Measurements from ENCODE around the gene SMCO2. TPM values are rescaled to one million over a fixed set of nuclear protein-coding genes. Genes with fewer than 3 reads are reported as not detected.
"Not testable (repeated sequence)": the region's sequence is repeated elsewhere in the genome, so short reads cannot be mapped to it uniquely, and the experiment has no call there.

Gene SMCO2
- total RNA-seq, 2 donors from 2014 or later = 0.41 TPM; not detected in 1

DNA sequence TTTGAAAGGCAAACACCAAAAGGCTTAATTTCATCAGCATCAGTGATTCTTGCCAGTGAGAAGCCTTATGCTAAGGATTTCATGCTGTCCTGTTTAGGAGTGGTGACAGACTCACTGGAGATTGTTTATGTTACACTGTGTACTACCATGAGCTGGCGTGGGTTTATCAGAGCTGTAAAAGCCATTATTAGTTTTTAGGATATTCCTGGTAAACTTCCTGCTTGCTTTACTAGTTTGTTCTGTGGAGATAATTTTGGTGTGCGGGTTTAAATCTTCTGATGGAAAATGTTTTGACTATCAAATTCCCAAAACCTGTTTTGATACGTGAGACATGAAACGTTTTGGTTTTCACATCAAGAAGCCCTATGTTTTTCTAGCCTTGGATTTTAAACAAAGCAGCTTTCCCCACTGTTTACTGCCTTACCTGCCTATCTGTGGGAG lies 92.7 kb downstream of the SMCO2 start:
- 4% methylated on average over 4 of the region's 4 CpGs for WGBS
- Histone ChIP-seq H3K4me1 (replicated peaks) (no peaks in the 10 kb centered on the region), H3K9me3 (no peaks in the 10 kb centered on the region), H3K27me3 (replicated peaks; ENCODE audit: insufficient read depth) (no peaks in the 10 kb centered on the region), H3K4me3 (no peak overlapping the region), H3K27ac (peak overlapping the region; percentile 36 to 48), H3K36me3 (no peaks in the 10 kb centered on the region)
- peak; percentile 51 for DNase-seq (ENCODE audit: low spot score)
- intact Hi-C loops (cut with DNase I) = no loop called here
- TF ChIP-seq, protein P1, sequence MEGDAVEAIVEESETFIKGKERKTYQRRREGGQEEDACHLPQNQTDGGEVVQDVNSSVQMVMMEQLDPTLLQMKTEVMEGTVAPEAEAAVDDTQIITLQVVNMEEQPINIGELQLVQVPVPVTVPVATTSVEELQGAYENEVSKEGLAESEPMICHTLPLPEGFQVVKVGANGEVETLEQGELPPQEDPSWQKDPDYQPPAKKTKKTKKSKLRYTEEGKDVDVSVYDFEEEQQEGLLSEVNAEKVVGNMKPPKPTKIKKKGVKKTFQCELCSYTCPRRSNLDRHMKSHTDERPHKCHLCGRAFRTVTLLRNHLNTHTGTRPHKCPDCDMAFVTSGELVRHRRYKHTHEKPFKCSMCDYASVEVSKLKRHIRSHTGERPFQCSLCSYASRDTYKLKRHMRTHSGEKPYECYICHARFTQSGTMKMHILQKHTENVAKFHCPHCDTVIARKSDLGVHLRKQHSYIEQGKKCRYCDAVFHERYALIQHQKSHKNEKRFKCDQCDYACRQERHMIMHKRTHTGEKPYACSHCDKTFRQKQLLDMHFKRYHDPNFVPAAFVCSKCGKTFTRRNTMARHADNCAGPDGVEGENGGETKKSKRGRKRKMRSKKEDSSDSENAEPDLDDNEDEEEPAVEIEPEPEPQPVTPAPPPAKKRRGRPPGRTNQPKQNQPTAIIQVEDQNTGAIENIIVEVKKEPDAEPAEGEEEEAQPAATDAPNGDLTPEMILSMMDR (IDR thresholded peaks at IDR 0.05) = no peak
- TF ChIP-seq POLR2AphosphoS5 (IDR thresholded peaks at IDR 0.05) (peak; percentile 82), POLR2A (IDR thresholded peaks at IDR 0.05) (no peak)

DNA sequence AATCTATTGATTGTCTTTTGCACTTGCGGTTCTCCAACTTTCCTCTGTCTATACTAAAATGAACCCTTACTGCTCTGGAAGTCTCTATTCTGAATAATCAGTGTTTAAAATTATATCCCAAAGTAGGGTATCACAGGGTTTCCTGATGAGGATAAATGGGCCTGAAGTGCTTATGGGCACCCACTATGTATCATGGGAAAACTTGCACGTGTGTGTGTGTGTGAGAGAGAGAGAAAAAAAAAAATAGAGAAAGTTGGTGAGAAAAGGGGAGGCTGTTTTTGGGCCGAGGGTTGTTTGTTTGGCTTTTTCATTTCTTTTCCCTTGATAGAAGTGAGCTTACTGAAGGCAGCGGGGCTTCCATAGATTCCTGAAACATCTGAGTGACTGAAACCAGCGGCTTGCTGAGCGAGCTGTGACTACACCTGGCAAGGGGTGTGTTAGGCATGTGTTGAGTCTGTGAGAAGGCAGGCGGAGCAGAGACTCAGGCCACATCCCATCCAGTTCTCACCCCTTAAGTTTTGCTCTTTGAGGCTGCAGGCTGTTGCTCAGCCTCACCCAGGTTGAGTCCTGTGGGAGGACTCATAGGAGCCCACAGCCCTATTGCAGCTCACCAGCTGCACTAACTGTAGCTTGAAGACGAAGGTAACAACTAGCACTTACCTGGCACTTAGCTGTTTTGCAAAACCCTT lies 94.6 kb downstream of the SMCO2 start:
- no peaks in the 10 kb centered on the region for H3K36me3 ChIP-seq
- H3K27me3 ChIP-seq (replicated peaks; ENCODE audit: insufficient read depth) = no peaks in the 10 kb centered on the region
- H3K27ac ChIP-seq = no peak overlapping the region
- H3K9me3 ChIP-seq = no peaks in the 10 kb centered on the region
- TF ChIP-seq POLR2A (IDR thresholded peaks at IDR 0.05) (no peak), POLR2AphosphoS5 (IDR thresholded peaks at IDR 0.05) (no peak)
- TF ChIP-seq, protein P1 (IDR thresholded peaks at IDR 0.05) = no peak
- DNase-seq (ENCODE audit: low spot score) = no peak
- H3K4me3 ChIP-seq = no peak overlapping the region
- H3K4me1 ChIP-seq (replicated peaks) = no peaks in the 10 kb centered on the region
- intact Hi-C loops (cut with DNase I) = loop anchor here (10.0 kb wide), 1 partner anchor 74 kb away; no protein-coding TSS in a partner anchor
- WGBS = 81% methylated on average over 8 of the region's 8 CpGs

DNA sequence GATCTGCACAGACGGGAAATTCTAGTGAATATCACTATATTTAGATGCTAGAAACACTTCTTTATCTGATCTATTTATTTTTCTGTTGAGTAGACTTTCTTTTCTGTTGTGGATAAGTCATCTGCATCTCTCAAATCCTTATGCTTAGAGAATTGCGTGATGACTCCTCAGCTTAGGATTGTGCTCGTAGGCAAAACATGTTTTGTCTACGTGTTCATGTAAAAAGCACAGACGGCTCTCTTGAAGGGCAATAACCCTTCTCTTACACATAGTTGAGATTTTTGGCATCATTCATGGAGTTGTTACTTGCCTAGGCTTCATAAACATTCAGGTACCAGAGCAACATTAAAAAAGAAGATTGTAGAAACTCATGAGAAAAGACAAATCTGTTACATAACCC lies 96.1 kb downstream of the SMCO2 start:
- Histone ChIP-seq H3K27ac (no peak overlapping the region), H3K4me1 (replicated peaks) (no peaks in the 10 kb centered on the region), H3K27me3 (replicated peaks; ENCODE audit: insufficient read depth) (no peaks in the 10 kb centered on the region), H3K9me3 (no peaks in the 10 kb centered on the region), H3K4me3 (no peak overlapping the region), H3K36me3 (no peaks in the 10 kb centered on the region)
- no peak for DNase-seq (ENCODE audit: low spot score)
- intact Hi-C loops (cut with DNase I) = loop anchor here (10.0 kb wide), 1 partner anchor 72 kb away; no protein-coding TSS in a partner anchor
- TF ChIP-seq, protein P1 (IDR thresholded peaks at IDR 0.05) = no peak
- TF ChIP-seq POLR2AphosphoS5 (IDR thresholded peaks at IDR 0.05) = peak; percentile 53
- no peak for TF ChIP-seq POLR2A (IDR thresholded peaks at IDR 0.05)
- 28% methylated on average over 5 of the region's 5 CpGs for whole genome bisulfite sequencing

DNA sequence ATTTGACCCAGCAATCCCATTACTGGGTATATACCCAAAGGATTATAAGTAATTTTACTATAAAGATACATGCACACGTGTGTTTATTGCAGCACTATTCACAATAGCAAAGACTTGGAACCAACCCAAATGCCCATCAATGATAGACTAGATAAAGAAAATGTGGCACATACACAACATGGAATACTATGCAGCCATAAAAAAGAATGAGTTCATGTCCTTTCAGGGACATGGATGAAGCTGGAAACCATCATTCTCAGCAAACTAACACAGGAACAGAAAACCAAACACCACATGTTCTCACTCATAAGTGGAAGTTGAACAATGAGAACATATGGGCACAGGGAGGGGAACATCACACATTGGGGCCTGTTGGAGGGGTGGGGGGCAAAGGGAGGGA lies 98.3 kb downstream of the SMCO2 start:
- intact Hi-C loops (cut with DNase I) = loop anchor here (10.0 kb wide), 1 partner anchor 70 kb away; no protein-coding TSS in a partner anchor
- not testable (repeated sequence) for H3K27ac ChIP-seq; DNase-seq (ENCODE audit: low spot score); H3K27me3 ChIP-seq (replicated peaks; ENCODE audit: insufficient read depth); H3K36me3 ChIP-seq; H3K4me3 ChIP-seq; H3K9me3 ChIP-seq; H3K4me1 ChIP-seq (replicated peaks)
- WGBS = 100% methylated on average over 1 of the region's 1 CpG

DNA sequence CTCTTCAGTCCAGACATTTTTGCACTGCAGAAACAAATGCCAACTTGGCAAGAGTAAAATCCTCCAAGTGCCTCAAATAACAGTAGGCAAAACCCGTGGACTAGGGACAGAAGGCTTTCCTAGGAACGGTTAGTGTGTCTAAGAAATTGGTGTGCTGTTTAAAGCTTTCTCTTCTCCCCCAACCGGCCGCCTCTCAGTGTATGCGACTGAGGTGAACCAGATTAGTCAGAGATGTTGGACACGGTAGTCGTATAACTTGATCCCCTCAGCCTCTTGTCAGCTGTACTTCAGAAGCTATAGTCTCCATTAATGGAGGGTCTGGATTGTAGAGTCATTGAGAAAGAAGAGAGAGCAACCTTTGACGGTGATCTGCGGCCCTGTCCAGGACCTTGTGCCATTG lies 99.1 kb downstream of the SMCO2 start:
- WGBS = 39% methylated on average over 9 of the region's 9 CpGs
- H3K4me1 ChIP-seq (replicated peaks) = no peaks in the 10 kb centered on the region

More for the DNA sequence above, 99.1 kb downstream of the SMCO2 start:
- no peak for DNase-seq (ENCODE audit: low spot score)
- TF ChIP-seq POLR2AphosphoS5 (IDR thresholded peaks at IDR 0.05) (no peak), POLR2A (IDR thresholded peaks at IDR 0.05) (no peak)
- TF ChIP-seq, protein P1 (IDR thresholded peaks at IDR 0.05) = no peak
- no peak overlapping the region for H3K4me3 ChIP-seq
- no peaks in the 10 kb centered on the region for H3K27me3 ChIP-seq (replicated peaks; ENCODE audit: insufficient read depth)
- H3K9me3 ChIP-seq = no peaks in the 10 kb centered on the region
- intact Hi-C loops (cut with DNase I) = loop anchor here (10.0 kb wide), 1 partner anchor 69 kb away; no protein-coding TSS in a partner anchor
- H3K27ac ChIP-seq = peak overlapping the region in 1 of 2 donors; percentile 9
- no peaks in the 10 kb centered on the region for H3K36me3 ChIP-seq

Measured in prostate gland (tissue), 2 donors.